HepG2 (cell line): ENCODE results near the gene PCGF3.

Experiments
- CREB1 ChIP-seq, 2 experiments: fragments of 450-650 bp in 1 of 2; IDR thresholded peaks; 2 replicates each; pipeline ENCODE4 v1.6.1; 2016 to 2017; ENCODE audit warnings: control low read depth in 1 of 2, mild to moderate bottlenecking in 1 of 2, missing compliant biosample characterization in 1 of 2, missing genetic modification characterization in 1 of 2
- CTCF ChIP-seq: sonication (generic); formaldehyde crosslinking; IDR thresholded peaks from 2 replicates; pipeline ENCODE4 v1.5.0; 2020; ENCODE audit warnings: mild to moderate bottlenecking, missing genetic modification reagents, moderate library complexity
- HDAC6 ChIP-seq: fragments of 200-600 bp; sonication (generic); IDR thresholded peaks from 2 replicates; pipeline ENCODE4 v1.7.0; 2017; ENCODE audit warnings: mild to moderate bottlenecking, antibody characterized with exemption, low read length, low read depth
- ISX ChIP-seq: sonication (generic); formaldehyde crosslinking; conservative IDR thresholded peaks from 2 replicates; pipeline ENCODE4 v1.5.0; 2020; ENCODE audit warnings: missing genetic modification reagents
- POLR2A ChIP-seq, 2 experiments: IDR thresholded peaks; 2 replicates each; pipeline ENCODE4 v1.6.1; 2011; ENCODE audit warnings: low read depth in 2 of 2, low read length in 2 of 2, mild to moderate bottlenecking in 1 of 2, moderate library complexity in 1 of 2; ENCODE audit not compliant: insufficient read depth in 1 of 2
- TSC22D2 ChIP-seq: sonication (generic); formaldehyde crosslinking; IDR thresholded peaks from 2 replicates; pipeline ENCODE4 v1.5.1; 2020; ENCODE audit warnings: missing genetic modification reagents, mild to moderate bottlenecking, borderline replicate concordance
- ZEB1 ChIP-seq: IDR thresholded peaks from 2 replicates; pipeline ENCODE4 v1.6.1; 2012; ENCODE audit warnings: mild to moderate bottlenecking, low read depth, inconsistent platforms; ENCODE audit not compliant: insufficient replicate concordance
- ZNF143 ChIP-seq: sonication (generic); formaldehyde crosslinking; IDR thresholded peaks from 2 replicates; pipeline ENCODE4 v1.4.0; 2020; ENCODE audit warnings: missing genetic modification reagents
- ZNF343 ChIP-seq: sonication (generic); formaldehyde crosslinking; IDR thresholded peaks from 2 replicates; pipeline ENCODE4 v1.4.0; 2020; ENCODE audit warnings: mild to moderate bottlenecking, missing genetic modification reagents
- TF ChIP-seq, protein P1 (sequence below): conservative IDR thresholded peaks from 2 replicates; pipeline ENCODE4 v1.6.1; 2018; ENCODE audit warnings: missing genetic modification reagents

- TF ChIP-seq ZNF143 (CRISPR knock-in tag) (no peak), ISX (CRISPR knock-in tag) (no peak), CTCF (no peak), POLR2A (IDR thresholded peaks at IDR 0.05; ENCODE audit: insufficient read depth in 1 of 2, low read depth in 2 of 2, low read length in 2 of 2) (no peak), CREB1 (IDR thresholded peaks at IDR 0.05) (no peak), CREB1 (CRISPR knock-in tag; IDR thresholded peaks at IDR 0.05) (no peak), TSC22D2 (CRISPR knock-in tag) (no peak), ZNF343 (CRISPR knock-in tag) (no peak), HDAC6 (no peak), ZEB1 (no peak)
- TF ChIP-seq, protein P1, sequence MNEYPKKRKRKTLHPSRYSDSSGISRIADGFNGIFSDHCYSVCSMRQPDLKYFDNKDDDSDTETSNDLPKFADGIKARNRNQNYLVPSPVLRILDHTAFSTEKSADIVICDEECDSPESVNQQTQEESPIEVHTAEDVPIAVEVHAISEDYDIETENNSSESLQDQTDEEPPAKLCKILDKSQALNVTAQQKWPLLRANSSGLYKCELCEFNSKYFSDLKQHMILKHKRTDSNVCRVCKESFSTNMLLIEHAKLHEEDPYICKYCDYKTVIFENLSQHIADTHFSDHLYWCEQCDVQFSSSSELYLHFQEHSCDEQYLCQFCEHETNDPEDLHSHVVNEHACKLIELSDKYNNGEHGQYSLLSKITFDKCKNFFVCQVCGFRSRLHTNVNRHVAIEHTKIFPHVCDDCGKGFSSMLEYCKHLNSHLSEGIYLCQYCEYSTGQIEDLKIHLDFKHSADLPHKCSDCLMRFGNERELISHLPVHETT (CRISPR knock-in tag) = no peak
Observed at GRCh38 chr4:710916-711315, 5.3 kb downstream of the PCGF3 start.
